T-helper 22 cell (primary cell): ENCODE results near the gene MTERF2.
"Not testable (repeated sequence)": the region's sequence is repeated elsewhere in the genome, so short reads cannot be mapped to it uniquely, and the experiment has no call there.

ENCODE experiments used
- DNase-seq: peaks from one replicate; pipeline ENCODE4 v3.0.0-alpha.2; 2020; ENCODE audit warnings: low read depth

The MTERF2 gene, protein sequence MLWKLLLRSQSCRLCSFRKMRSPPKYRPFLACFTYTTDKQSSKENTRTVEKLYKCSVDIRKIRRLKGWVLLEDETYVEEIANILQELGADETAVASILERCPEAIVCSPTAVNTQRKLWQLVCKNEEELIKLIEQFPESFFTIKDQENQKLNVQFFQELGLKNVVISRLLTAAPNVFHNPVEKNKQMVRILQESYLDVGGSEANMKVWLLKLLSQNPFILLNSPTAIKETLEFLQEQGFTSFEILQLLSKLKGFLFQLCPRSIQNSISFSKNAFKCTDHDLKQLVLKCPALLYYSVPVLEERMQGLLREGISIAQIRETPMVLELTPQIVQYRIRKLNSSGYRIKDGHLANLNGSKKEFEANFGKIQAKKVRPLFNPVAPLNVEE

DNA sequence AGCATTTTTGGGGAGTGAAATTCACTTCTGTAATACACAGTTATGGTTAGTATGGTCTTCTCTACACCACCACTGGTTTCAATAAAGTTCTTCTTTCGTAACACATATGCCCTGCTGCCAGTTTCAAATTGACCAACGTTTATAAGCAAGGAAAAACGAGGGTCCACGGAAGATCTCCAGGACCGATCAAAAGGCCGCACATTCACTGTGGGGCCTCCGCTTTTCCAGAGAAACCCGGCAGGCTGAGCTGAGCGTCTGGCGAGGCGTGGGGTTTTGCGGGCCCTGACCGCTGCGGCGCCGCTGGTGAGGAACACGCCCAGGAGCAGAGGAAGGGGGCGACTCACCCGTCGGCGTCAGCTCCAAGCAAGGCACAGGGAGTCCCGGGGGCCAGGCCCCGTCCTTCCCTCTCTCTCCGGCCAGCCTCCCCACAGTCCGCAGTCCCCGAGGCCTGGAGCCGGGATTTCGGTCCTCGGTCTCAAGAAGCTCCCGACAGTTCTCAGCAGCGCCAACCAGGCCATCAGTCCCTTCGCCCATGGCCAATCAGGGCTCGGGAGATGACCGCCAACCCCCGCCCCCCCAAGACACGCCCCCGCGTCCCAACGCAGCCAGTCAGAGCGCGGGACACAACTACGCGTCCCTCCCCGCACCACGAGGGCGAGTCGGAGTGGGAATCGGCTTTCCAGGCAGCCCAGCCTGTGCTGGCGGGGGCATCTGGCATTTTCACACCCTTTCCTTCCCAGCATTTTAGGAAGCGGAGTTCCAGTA lies at the start of gene MTERF2:
Gene MTERF2, minus strand, starts transcription at position 522 of the 765 bp plus-strand sequence. CDS start 8,432 bp downstream, outside the sequence.
- DNase-seq: peak; percentile 75

GRCh38 chr12:107035733-107036132 lies 48.8 kb upstream of the MTERF2 start:
- DNase-seq: no peak

GRCh38 chr12:107033758-107034739 lies 47.1 kb upstream of the MTERF2 start:
- DNase-seq: no peak

DNA sequence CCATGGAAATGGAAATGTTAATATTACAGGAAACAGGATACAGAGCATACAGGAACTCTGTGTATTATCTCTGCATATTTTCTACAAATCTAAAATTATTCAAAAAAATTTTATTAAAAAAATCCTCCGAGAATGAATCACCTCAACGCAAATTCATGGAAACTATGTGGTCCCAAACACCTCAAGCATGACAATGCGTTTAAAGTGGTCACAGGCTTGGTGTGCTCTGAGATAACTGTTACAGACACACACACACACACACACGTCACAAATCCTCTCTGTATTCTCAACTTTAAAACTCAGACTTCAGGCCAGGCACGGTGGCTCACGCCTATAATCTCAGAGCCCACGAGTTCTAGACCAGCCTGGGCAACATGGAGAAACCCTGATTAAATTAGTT lies 45.3 kb upstream of the MTERF2 start:
- no peak for DNase-seq

DNA sequence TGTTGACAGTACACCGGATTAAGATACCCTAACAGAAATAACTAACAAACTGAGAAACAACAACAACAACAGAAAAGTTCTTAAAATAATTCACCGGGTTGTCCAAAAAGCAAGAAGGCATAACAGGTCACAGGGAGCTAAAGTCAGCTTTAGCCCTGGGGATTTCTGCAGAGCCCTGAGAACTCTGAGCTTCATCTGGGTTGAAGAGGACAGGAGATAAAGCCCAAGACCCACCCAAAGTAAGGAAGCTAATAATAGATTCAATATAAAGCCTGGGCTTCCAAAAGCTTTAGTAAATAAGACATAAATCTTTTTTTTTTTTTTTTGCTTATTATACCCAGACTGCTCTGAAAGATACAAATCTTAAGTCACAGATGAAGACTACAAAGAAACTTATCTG lies 44.1 kb upstream of the MTERF2 start:
- no peak for DNase-seq

GRCh38 chr12:107029081-107029480 lies 42.1 kb upstream of the MTERF2 start:
- no peak for DNase-seq

- peak; percentile 25 for DNase-seq
Observed at GRCh38 chr12:107027636-107028053, 40.7 kb upstream of the MTERF2 start.

DNA sequence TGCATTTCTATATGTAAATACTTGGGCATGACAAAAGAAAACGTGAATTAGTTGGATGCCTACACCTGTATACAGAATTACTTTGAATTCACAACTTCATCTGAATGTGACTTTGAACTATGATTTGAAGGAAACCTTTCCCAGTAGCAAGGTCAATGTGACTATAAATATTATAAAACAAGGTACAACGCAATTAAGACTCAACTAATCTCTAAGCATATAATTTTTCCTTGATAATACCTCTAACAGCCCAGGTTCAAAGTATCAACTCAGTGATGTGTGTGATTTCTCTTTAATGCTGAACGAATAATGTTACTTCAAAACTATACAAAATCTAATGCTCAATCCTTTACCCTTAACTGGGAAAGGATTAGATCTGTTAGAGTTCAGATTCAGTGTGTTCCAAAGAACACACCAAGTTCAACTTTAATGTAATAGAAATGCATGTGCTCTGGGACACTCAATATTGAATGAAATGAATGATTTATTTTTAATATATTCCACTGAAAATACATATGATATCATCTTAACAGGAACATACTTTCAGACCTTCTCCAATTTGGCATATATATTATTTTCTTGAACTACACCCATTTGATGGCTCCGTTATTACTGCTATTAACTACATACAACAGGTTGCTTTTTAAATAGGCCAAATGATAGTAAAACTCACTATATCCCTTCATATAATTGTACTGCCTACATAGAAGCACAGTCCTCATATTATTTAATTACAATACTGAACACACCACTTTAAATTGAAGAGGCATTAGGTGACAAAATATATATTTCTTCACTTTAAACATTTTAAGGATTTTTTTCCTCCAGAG lies 40.1 kb upstream of the MTERF2 start:
- no peak for DNase-seq

DNA sequence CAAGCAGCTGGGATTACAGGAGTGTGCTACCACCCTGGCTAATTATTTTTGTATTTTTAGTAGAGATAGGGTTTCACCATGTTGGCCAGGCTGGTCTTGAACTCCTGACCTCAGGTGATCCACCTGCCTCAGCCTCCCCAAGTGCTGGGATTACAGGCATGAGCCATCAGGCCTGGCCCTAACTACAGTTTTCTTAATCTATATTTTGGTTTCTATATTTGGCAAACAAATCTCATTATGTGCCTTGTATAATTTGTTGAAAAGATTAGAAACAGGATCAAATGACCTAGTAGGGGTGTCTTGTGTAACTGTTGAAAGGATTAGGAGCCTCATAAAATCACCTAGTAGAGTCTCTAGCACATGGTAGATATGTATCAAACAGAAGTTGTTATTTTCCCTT lies 39.4 kb upstream of the MTERF2 start:
- not testable (repeated sequence) for DNase-seq

- no peak for DNase-seq
Observed at GRCh38 chr12:107025671-107026070, 38.7 kb upstream of the MTERF2 start.

GRCh38 chr12:107019546-107019945 lies 32.6 kb upstream of the MTERF2 start:
- DNase-seq: no peak

- DNase-seq: no peak
Observed at GRCh38 chr12:107017042-107017441, 30.1 kb upstream of the MTERF2 start.

DNA sequence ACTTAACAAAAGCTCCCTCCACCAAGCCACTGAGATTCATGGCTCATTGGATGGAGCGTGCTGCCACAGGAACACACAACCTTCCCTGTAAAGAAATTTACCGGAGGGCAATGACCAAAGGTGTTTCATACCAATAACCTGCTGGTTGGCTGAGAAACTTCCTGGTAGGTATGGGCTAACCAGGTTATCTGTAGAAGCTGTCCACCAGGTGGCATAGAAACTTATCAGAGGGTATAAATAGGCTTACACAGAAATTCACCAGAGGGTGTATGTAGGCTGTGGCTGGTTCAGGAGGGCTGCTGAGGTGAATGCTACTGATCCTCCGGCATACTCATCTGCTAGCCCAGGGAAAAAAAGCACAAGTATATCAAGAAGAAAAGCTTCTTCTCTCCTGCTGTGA lies 27.1 kb upstream of the MTERF2 start:
- no peak for DNase-seq

GRCh38 chr12:107012736-107013425 lies 25.9 kb upstream of the MTERF2 start:
- DNase-seq: no peak

DNA sequence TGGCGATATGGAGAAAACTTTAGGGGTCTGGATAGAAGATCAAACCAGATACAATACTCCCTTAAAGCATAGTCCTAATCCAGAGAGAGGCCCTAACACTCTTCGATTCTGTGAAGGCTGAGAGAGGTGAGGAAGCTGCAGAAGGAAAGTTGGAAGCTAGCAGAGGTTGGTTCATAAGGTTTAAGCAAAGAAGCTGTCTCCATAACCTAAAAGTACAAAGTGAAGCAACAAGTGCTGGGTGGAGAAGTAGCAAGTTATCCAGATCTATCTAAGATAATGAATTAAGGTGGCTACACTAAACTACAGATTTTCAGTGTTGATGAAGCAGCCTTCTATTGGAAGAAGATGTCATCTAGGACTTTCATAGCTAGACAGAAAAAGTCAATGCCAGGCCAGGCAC lies 24.6 kb upstream of the MTERF2 start:
- DNase-seq: no peak

DNA sequence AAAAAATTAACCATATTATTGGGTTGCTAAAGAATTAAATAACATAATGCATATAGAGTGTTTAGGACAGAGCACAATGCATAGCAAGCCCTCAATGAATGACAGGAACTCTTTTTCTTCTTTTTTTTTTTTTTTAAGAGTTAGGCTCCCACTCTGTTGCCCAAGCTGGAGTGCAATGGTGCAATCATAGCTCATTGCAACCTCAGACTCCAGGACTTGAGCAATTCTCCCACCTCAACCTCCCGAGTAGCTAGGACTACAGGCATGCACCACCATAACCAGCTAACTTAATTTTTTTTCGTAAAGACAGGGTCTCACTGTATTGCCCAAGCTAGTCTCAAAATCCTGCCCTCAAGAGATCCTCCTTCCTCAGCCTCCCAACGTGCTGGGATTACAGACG lies 20.5 kb upstream of the MTERF2 start:
- no peak for DNase-seq

DNA sequence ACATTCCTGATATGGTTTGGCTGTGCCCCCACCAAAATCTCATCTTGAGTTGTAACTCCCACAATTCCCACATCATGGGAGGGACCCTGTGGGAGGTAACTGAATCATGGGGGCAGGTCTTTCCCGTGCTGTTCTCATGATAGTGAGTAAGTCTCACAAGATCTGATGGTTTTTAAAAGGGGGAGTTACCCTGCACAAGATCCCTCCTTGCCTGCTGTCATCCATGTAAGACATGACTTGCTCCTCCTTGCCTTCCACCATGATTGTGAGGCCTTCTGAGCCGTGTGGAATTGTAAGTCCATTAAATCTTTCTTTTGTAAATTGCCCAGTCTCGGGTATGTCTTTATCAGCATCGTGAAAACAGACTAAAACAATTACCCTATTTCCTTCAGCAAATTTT lies 15.7 kb upstream of the MTERF2 start:
- not testable (repeated sequence) for DNase-seq

GRCh38 chr12:106999446-106999845 lies 12.5 kb upstream of the MTERF2 start:
- DNase-seq: no peak

- DNase-seq: no peak
Observed at GRCh38 chr12:106997916-106998315, 11.0 kb upstream of the MTERF2 start.

DNA sequence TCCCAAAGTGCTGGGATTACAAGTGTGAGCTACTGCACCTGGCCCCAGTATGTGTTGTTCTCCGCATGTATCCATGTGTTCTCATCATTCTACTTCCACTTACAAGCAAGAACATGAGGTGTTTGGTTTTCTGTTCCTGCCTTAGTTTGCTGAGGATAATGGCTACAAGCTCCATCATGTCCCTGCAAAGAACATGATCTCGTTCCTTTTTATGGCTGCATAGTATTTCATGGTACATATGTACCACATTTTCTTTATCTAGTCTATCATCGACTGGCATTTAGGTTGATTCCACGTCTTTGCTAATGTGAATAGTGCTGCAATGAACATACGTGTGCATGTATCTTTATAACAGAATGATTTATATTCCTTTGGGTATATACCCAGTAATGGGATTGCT lies 9.2 kb upstream of the MTERF2 start:
- DNase-seq: not testable (repeated sequence)
